Mesodermal cell (in vitro differentiated cells): ENCODE measurements around the gene MEOX1.

Experiments
- H3K27ac ChIP-seq: 2 replicates; pipeline ENCODE4 v1.7.0; 2013; ENCODE audit warnings: mild to moderate bottlenecking, low read depth, low read length, moderate library complexity; ENCODE audit not compliant: severe bottlenecking
- H3K36me3 ChIP-seq: 2 replicates; pipeline ENCODE4 v1.7.1; 2013; ENCODE audit warnings: mild to moderate bottlenecking, low read length, moderate library complexity; ENCODE audit not compliant: control insufficient read depth, insufficient read depth
- H3K4me1 ChIP-seq: one replicate; pipeline ENCODE4 v1.7.1; 2013; ENCODE audit warnings: mild to moderate bottlenecking, low read length; ENCODE audit not compliant: insufficient read depth, control insufficient read depth, poor library complexity, severe bottlenecking
- H3K4me3 ChIP-seq: 2 replicates; pipeline ENCODE4 v1.7.0; 2013; ENCODE audit warnings: low read length, control low read depth, mild to moderate bottlenecking; ENCODE audit not compliant: insufficient read depth, poor library complexity, severe bottlenecking; ENCODE audit errors: extremely low read depth
- H3K9me3 ChIP-seq: 2 replicates; pipeline ENCODE4 v1.7.1; 2013; ENCODE audit warnings: mild to moderate bottlenecking, low read length, moderate library complexity; ENCODE audit not compliant: control insufficient read depth
- WGBS, 2 experiments: methylation state at CpG; one replicate each; pipeline ENCODE4 v1.1.5; 2013; ENCODE audit warnings: missing lambda C conversion rate in 2 of 2; ENCODE audit not compliant: insufficient coverage in 2 of 2; 5-methylcytosine and 5-hydroxymethylcytosine counted together

The MEOX1 gene

GRCh38 chr17:43679911-43680310, 18.2 kb upstream of the MEOX1 start:
- no peaks in the 10 kb centered on the region for H3K36me3 ChIP-seq
- 86 to 91% methylated on average over 7 to 8 of the region's 8 CpGs for WGBS, 2 experiments
- H3K4me1 ChIP-seq: peaks cover 9% of the 10 kb centered on the region
- no peak overlapping the region for H3K4me3 ChIP-seq
- H3K9me3 ChIP-seq: no peaks in the 10 kb centered on the region
- H3K27ac ChIP-seq: no peak overlapping the region

- H3K36me3 ChIP-seq: no peaks in the 10 kb centered on the region
Measured at GRCh38 chr17:43679401-43679800, 17.7 kb upstream of the MEOX1 start.

GRCh38 chr17:43676471-43676870, 14.7 kb upstream of the MEOX1 start:
- Histone ChIP-seq H3K9me3 (no peaks in the 10 kb centered on the region), H3K4me1 (peaks cover 9% of the 10 kb centered on the region), H3K36me3 (no peaks in the 10 kb centered on the region), H3K27ac (no peak overlapping the region), H3K4me3 (no peak overlapping the region)
- WGBS, 2 experiments: 80% methylated on average over 1 of the region's 3 CpGs; no CpG with 5 or more reads in 1 of the 2 experiments

More at GRCh38 chr17:43679401-43679800, 17.7 kb upstream of the MEOX1 start:
- Histone ChIP-seq H3K4me3 (no peak overlapping the region), H3K4me1 (peaks cover 9% of the 10 kb centered on the region), H3K27ac (no peak overlapping the region), H3K9me3 (no peaks in the 10 kb centered on the region)
- WGBS, 2 experiments: 68 to 73% methylated on average over 4 of the region's 4 CpGs

- H3K27ac ChIP-seq: no peak overlapping the region
- H3K36me3 ChIP-seq: no peaks in the 10 kb centered on the region
- H3K9me3 ChIP-seq: no peaks in the 10 kb centered on the region
- WGBS, 2 experiments: 82 to 100% methylated on average over 3 to 4 of the region's 5 CpGs
- H3K4me1 ChIP-seq: peaks cover 14% of the 10 kb centered on the region
- H3K4me3 ChIP-seq: no peak overlapping the region
Measured at GRCh38 chr17:43674394-43674793, 12.7 kb upstream of the MEOX1 start.

GRCh38 chr17:43673516-43674323, 12.0 kb upstream of the MEOX1 start:
- Histone ChIP-seq H3K9me3 (no peaks in the 10 kb centered on the region), H3K36me3 (no peaks in the 10 kb centered on the region), H3K4me3 (no peak overlapping the region), H3K4me1 (peaks cover 14% of the 10 kb centered on the region), H3K27ac (no peak overlapping the region)
- WGBS, 2 experiments: 63 to 66% methylated on average over 13 to 14 of the region's 14 CpGs

GRCh38 chr17:43671755-43672519, 10.2 kb upstream of the MEOX1 start:
- H3K9me3 ChIP-seq: no peaks in the 10 kb centered on the region
- H3K4me1 ChIP-seq: peaks cover 21% of the 10 kb centered on the region
- WGBS, 2 experiments: 82% methylated on average over 3 of the region's 3 CpGs; no CpG with 5 or more reads in 1 of the 2 experiments
- no peak overlapping the region for H3K4me3 ChIP-seq
- no peak overlapping the region for H3K27ac ChIP-seq
- no peaks in the 10 kb centered on the region for H3K36me3 ChIP-seq

GRCh38 chr17:43671031-43671692, 9.4 kb upstream of the MEOX1 start:
- peaks cover 17% of the 10 kb centered on the region for H3K4me1 ChIP-seq
- H3K36me3 ChIP-seq: no peaks in the 10 kb centered on the region
- no peaks in the 10 kb centered on the region for H3K9me3 ChIP-seq
- WGBS, 2 experiments: 60 to 72% methylated on average over 1 to 2 of the region's 6 CpGs
- no peak overlapping the region for H3K27ac ChIP-seq
- H3K4me3 ChIP-seq: no peak overlapping the region

GRCh38 chr17:43670645-43671030, 8.9 kb upstream of the MEOX1 start:
- Histone ChIP-seq H3K27ac (no peak overlapping the region), H3K4me3 (no peak overlapping the region), H3K4me1 (peaks cover 18% of the 10 kb centered on the region), H3K36me3 (no peaks in the 10 kb centered on the region), H3K9me3 (no peaks in the 10 kb centered on the region)
- WGBS, 2 experiments: 100% methylated on average over 1 of the region's 1 CpG

- peaks cover 19% of the 10 kb centered on the region for H3K4me1 ChIP-seq
- no peak overlapping the region for H3K27ac ChIP-seq
- 74 to 76% methylated on average over 4 to 6 of the region's 10 CpGs for WGBS, 2 experiments
- no peaks in the 10 kb centered on the region for H3K36me3 ChIP-seq
- no peak overlapping the region for H3K4me3 ChIP-seq
- no peaks in the 10 kb centered on the region for H3K9me3 ChIP-seq
Measured at GRCh38 chr17:43669971-43670644, 8.4 kb upstream of the MEOX1 start.

GRCh38 chr17:43667947-43668348, 6.2 kb upstream of the MEOX1 start:
- Histone ChIP-seq H3K36me3 (no peaks in the 10 kb centered on the region), H3K9me3 (no peaks in the 10 kb centered on the region), H3K27ac (peak overlapping the region; percentile 23), H3K4me3 (no peak overlapping the region), H3K4me1 (peaks cover 23% of the 10 kb centered on the region)
- WGBS, 2 experiments: 80 to 100% methylated on average over 1 to 2 of the region's 3 CpGs
